H9 (cell line): ENCODE measurements around the gene CDKN2B. TPM values are rescaled to one million over a fixed set of nuclear protein-coding genes. Genes with fewer than 3 reads are reported as not detected.

Experiments used
- DNase-seq: peaks from one replicate; pipeline ENCODE4 v3.0.0-alpha.2; 2017
- H2AFZ ChIP-seq: one replicate; pipeline ENCODE4 v1.6.1; 2013; ENCODE audit warnings: mild to moderate bottlenecking, low read length, control low read depth, moderate library complexity
- H2AK5ac ChIP-seq: 2 replicates; pipeline ENCODE4 v1.6.1; 2013; ENCODE audit warnings: low read length, control low read depth, mixed read lengths; ENCODE audit not compliant: insufficient read length
- H2BK120ac ChIP-seq: one replicate; pipeline ENCODE4 v1.6.1; 2013; ENCODE audit warnings: low read depth, mild to moderate bottlenecking, low read length, control low read depth, inconsistent platforms; ENCODE audit not compliant: poor library complexity, severe bottlenecking
- H2BK12ac ChIP-seq: 2 replicates; pipeline ENCODE4 v1.6.1; 2013; ENCODE audit warnings: low read length, control low read depth, mixed read lengths, low read depth; ENCODE audit not compliant: insufficient read length
- H2BK15ac ChIP-seq: 2 replicates; pipeline ENCODE4 v1.6.1; 2013; ENCODE audit warnings: low read depth, low read length, control low read depth
- H2BK20ac ChIP-seq: one replicate; pipeline ENCODE4 v1.6.1; 2013; ENCODE audit warnings: low read depth, mild to moderate bottlenecking, low read length, control low read depth, inconsistent platforms; ENCODE audit not compliant: poor library complexity, severe bottlenecking
- H2BK5ac ChIP-seq: 2 replicates; pipeline ENCODE4 v1.6.1; 2013; ENCODE audit warnings: low read length, control low read depth, mixed read lengths; ENCODE audit not compliant: insufficient read length
- H3K14ac ChIP-seq: 2 replicates; pipeline ENCODE4 v1.6.1; 2013; ENCODE audit warnings: low read length, control low read depth; ENCODE audit not compliant: insufficient read depth
- H3K18ac ChIP-seq: 2 replicates; pipeline ENCODE4 v1.6.1; 2013; ENCODE audit warnings: low read depth, mild to moderate bottlenecking, mixed read lengths, low read length, control low read depth; ENCODE audit not compliant: insufficient read length
- H3K23ac ChIP-seq: 2 replicates; pipeline ENCODE4 v1.6.1; 2013; ENCODE audit warnings: low read length, control low read depth, mixed read lengths, low read depth; ENCODE audit not compliant: insufficient read length
- H3K23me2 ChIP-seq: 2 replicates; pipeline ENCODE4 v1.6.1; 2013; ENCODE audit warnings: low read depth, mild to moderate bottlenecking, mixed read lengths, low read length, control low read depth; ENCODE audit not compliant: insufficient read length, poor library complexity, severe bottlenecking
- H3K27ac ChIP-seq: 2 replicates; pipeline ENCODE4 v1.5.1; 2013; ENCODE audit warnings: low read length, control low read depth, mixed read lengths, low read depth; ENCODE audit not compliant: insufficient read length
- H3K27me3 ChIP-seq: 2 replicates; pipeline ENCODE4 v1.6.1; 2013; ENCODE audit warnings: low read length, control low read depth, inconsistent platforms; ENCODE audit not compliant: insufficient read depth
- H3K4ac ChIP-seq: 2 replicates; pipeline ENCODE4 v1.6.1; 2013; ENCODE audit warnings: low read depth, mild to moderate bottlenecking, control low read depth, inconsistent platforms, low read length, moderate library complexity
- H3K4me1 ChIP-seq: 2 replicates; pipeline ENCODE4 v1.6.1; 2013; ENCODE audit warnings: low read length, control low read depth, inconsistent platforms; ENCODE audit not compliant: insufficient read depth
- H3K4me2 ChIP-seq: 2 replicates; pipeline ENCODE4 v1.6.1; 2013; ENCODE audit warnings: low read length, control low read depth, mixed read lengths; ENCODE audit not compliant: insufficient read length, insufficient read depth
- H3K56ac ChIP-seq: 2 replicates; pipeline ENCODE4 v1.6.1; 2013; ENCODE audit warnings: low read depth, mild to moderate bottlenecking, mixed read lengths, low read length, control low read depth; ENCODE audit not compliant: insufficient read length
- H3K79me1 ChIP-seq: 2 replicates; pipeline ENCODE4 v1.6.1; 2013; ENCODE audit warnings: low read depth, mild to moderate bottlenecking, moderate library complexity, low read length, control low read depth, inconsistent platforms; ENCODE audit not compliant: insufficient read depth, poor library complexity, severe bottlenecking
- H3K79me2 ChIP-seq: 2 replicates; pipeline ENCODE4 v1.6.1; 2013; ENCODE audit warnings: low read length, control low read depth, inconsistent platforms; ENCODE audit not compliant: insufficient read depth
- H3K9ac ChIP-seq: 2 replicates; pipeline ENCODE4 v1.6.1; 2013; ENCODE audit warnings: low read length, control low read depth, mixed read lengths; ENCODE audit not compliant: insufficient read length; ENCODE audit errors: extremely low read depth
- H3K9me3 ChIP-seq: one replicate; pipeline ENCODE4 v1.6.1; 2013; ENCODE audit warnings: low read depth, low read length, inconsistent platforms; ENCODE audit not compliant: control insufficient read depth
- H3T11ph ChIP-seq: one replicate; pipeline ENCODE4 v1.6.1; 2013; ENCODE audit warnings: mild to moderate bottlenecking, low read length, control low read depth, inconsistent platforms
- H4K20me1 ChIP-seq: one replicate; pipeline ENCODE4 v1.6.1; 2013; ENCODE audit not compliant: control insufficient read depth, insufficient read length, insufficient read depth
- H4K5ac ChIP-seq: 2 replicates; pipeline ENCODE4 v1.6.1; 2013; ENCODE audit warnings: low read depth, mild to moderate bottlenecking, mixed read lengths, low read length, control low read depth; ENCODE audit not compliant: insufficient read length
- H4K8ac ChIP-seq: replicated peaks from 2 replicates; pipeline ENCODE4 v1.6.1; 2013; ENCODE audit warnings: low read length, control low read depth, mixed read lengths, low read depth; ENCODE audit not compliant: insufficient read length
- H4K91ac ChIP-seq: 2 replicates; pipeline ENCODE4 v1.6.1; 2013; ENCODE audit warnings: low read depth, mild to moderate bottlenecking, moderate library complexity, mixed read lengths, low read length, control low read depth; ENCODE audit not compliant: insufficient read length
- H3K27ac Mint-ChIP-seq, 3 experiments: 2 replicates in 2 of 3; 3 replicates in 1 of 3; pipeline ENCODE4 v1.8.0; 2020 to 2021; ENCODE audit warnings: mixed read lengths in 3 of 3, mild to moderate bottlenecking in 1 of 3, moderate library complexity in 1 of 3
- H3K27me3 Mint-ChIP-seq: 2 replicates; pipeline ENCODE4 v1.8.0; 2021; ENCODE audit warnings: low read depth, mild to moderate bottlenecking, moderate library complexity, mixed read lengths
- H3K36me3 Mint-ChIP-seq, 3 experiments: 2 replicates in 2 of 3; 3 replicates in 1 of 3; pipeline ENCODE4 v1.8.0; 2020 to 2021; ENCODE audit warnings: low read depth in 3 of 3, mixed read lengths in 3 of 3; ENCODE audit not compliant: insufficient read depth in 1 of 3
- H3K4me1 Mint-ChIP-seq, 2 experiments: 2 replicates each; pipeline ENCODE4 v1.8.0; 2020; ENCODE audit warnings: mixed read lengths in 2 of 2
- H3K4me3 Mint-ChIP-seq, 2 experiments: 2 replicates in 1 of 2; 3 replicates in 1 of 2; pipeline ENCODE4 v1.8.0; 2020 to 2021; ENCODE audit warnings: mild to moderate bottlenecking in 2 of 2, mixed read lengths in 2 of 2, moderate library complexity in 1 of 2
- H3K9me3 Mint-ChIP-seq, 2 experiments: 2 replicates in 1 of 2; 3 replicates in 1 of 2; pipeline ENCODE4 v1.8.0; 2020; ENCODE audit warnings: mild to moderate bottlenecking in 2 of 2, mixed read lengths in 2 of 2, moderate library complexity in 1 of 2
- WGBS: extraction: QIAGEN DNeasy Blood & Tissue Kit; methylation state at CpG from one replicate; pipeline ENCODE4 v1.1.7; 2013; ENCODE audit warnings: missing lambda C conversion rate, low lambda C conversion rate, mixed read lengths; ENCODE audit not compliant: insufficient read length; ENCODE audit errors: extremely low coverage; 5-methylcytosine and 5-hydroxymethylcytosine counted together
- total RNA-seq: library from RNA; stranded (reverse); gene quantifications from 2 replicates; pipeline ENCODE4 v1.2.1, GENCODE V29; 2021
- TF ChIP-seq, protein P1 (sequence below): fragments of 200-600 bp; sonication (generic); conservative IDR thresholded peaks from 3 replicates; pipeline ENCODE4 v1.8.0; 2021; ENCODE audit warnings: antibody characterized with exemption, mild to moderate bottlenecking

CDKN2B gene
- total RNA-seq, 1 experiment from 2014 or later: 0.13 TPM

DNA sequence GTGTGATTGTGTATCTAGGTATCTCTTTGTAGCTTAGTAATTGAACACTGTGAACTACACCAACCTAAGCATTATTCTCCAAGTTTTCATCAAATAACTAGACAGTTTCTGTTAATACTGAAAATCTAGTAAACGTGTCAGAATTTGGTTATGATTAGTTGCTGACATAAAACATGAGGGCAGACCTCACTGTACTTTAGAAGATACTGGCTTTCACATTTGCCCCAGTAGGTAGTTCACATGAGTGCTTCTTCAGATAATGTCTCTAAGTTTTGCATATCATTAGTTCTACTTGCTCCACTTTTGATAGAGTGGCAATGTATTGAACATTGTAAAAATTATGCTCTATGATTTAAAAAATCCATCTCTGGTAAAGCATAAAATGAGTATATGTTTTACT is 7.1 kb downstream of the CDKN2B start:
- Histone ChIP-seq H3K9me3 (no peaks in the 10 kb centered on the region), H4K8ac (no peak overlapping the region), H4K20me1 (no peaks in the 10 kb centered on the region), H3K27me3 (peaks cover 27% of the 10 kb centered on the region; the same call in 1 of the 2 replicates), H2AK5ac (no peak overlapping the region), H3K79me2 (no peaks in the 10 kb centered on the region), H3K27ac (no peak overlapping the region), H4K5ac (no peak overlapping the region), H3K4me1 (no peaks in the 10 kb centered on the region), H3T11ph (no peak overlapping the region), H3K9ac (no peak overlapping the region), H3K23ac (no peak overlapping the region), H4K91ac (no peak overlapping the region), H2BK5ac (no peak overlapping the region), H2AFZ (no peak overlapping the region), H2BK120ac (no peak overlapping the region), H2BK12ac (no peak overlapping the region), H3K23me2 (peaks cover 5% of the 10 kb centered on the region), H2BK15ac (no peak overlapping the region), H3K4me2 (no peak overlapping the region), H3K4ac (no peak overlapping the region), H2BK20ac (no peak overlapping the region), H3K18ac (no peak overlapping the region), H3K14ac (no peak overlapping the region), H3K56ac (no peak overlapping the region), H3K79me1 (no peaks in the 10 kb centered on the region)
- Mint-ChIP-seq H3K4me1 (peaks cover 19 to 28% of the 10 kb centered on the region in 2 experiments), H3K4me3 (no peak overlapping the region), H3K27me3 (peaks cover 90% of the 10 kb centered on the region), H3K27ac (no peak overlapping the region), H3K36me3 (no peaks in the 10 kb centered on the region; a peak in 1 of 7 replicates), H3K9me3 (no peaks in the 10 kb centered on the region; a peak in 1 of 5 replicates)
- TF ChIP-seq, protein P1, sequence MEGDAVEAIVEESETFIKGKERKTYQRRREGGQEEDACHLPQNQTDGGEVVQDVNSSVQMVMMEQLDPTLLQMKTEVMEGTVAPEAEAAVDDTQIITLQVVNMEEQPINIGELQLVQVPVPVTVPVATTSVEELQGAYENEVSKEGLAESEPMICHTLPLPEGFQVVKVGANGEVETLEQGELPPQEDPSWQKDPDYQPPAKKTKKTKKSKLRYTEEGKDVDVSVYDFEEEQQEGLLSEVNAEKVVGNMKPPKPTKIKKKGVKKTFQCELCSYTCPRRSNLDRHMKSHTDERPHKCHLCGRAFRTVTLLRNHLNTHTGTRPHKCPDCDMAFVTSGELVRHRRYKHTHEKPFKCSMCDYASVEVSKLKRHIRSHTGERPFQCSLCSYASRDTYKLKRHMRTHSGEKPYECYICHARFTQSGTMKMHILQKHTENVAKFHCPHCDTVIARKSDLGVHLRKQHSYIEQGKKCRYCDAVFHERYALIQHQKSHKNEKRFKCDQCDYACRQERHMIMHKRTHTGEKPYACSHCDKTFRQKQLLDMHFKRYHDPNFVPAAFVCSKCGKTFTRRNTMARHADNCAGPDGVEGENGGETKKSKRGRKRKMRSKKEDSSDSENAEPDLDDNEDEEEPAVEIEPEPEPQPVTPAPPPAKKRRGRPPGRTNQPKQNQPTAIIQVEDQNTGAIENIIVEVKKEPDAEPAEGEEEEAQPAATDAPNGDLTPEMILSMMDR: no peak
- DNase-seq: no peak
- no CpG with 5 or more reads among the region's 1 CpG for WGBS
